ENCODE data around the gene LDHAL6A.

- TF ChIP-seq POLR2A (IDR thresholded peaks at IDR 0.05) (no peak), CTCF (IDR thresholded peaks at IDR 0.05) (no peak)
These were observed 46.0 kb downstream of the LDHAL6A start for GRCh38 chr11:18501629-18502028.

All from heart left ventricle (tissue), 13 donors.